HAP-1 (cell line): ENCODE data around the gene EEF2K.

ENCODE experiments used
- DNase-seq, 2 experiments: peaks; one replicate each; pipeline ENCODE4 v3.0.0-alpha.2; 2016 to 2020; ENCODE audit warnings: low spot score in 2 of 2
- H3K27me3 ChIP-seq: fragments of 250-450 bp; sonication (Bioruptor Pico); 2 replicates; pipeline ENCODE4 v1.5.1; 2020; ENCODE audit warnings: low read depth, mild to moderate bottlenecking, moderate library complexity
- H3K36me3 ChIP-seq: fragments of 250-450 bp; sonication (Bioruptor Pico); replicated peaks from 2 replicates; pipeline ENCODE4 v1.5.1; 2020; ENCODE audit warnings: mild to moderate bottlenecking
- H3K4me1 ChIP-seq: fragments of 250-450 bp; sonication (Bioruptor Pico); 2 replicates; pipeline ENCODE4 v1.5.1; 2020; ENCODE audit warnings: mild to moderate bottlenecking
- H3K4me3 ChIP-seq: fragments of 250-450 bp; sonication (Bioruptor Pico); 2 replicates; pipeline ENCODE4 v1.5.1; 2020; ENCODE audit warnings: mild to moderate bottlenecking, moderate library complexity
- H3K9me3 ChIP-seq: fragments of 250-450 bp; sonication (Bioruptor Pico); 2 replicates; pipeline ENCODE4 v1.5.1; 2020; ENCODE audit warnings: mild to moderate bottlenecking, moderate library complexity
- in situ Hi-C: fragments of 300-500 bp; cut with MboI; formaldehyde crosslinking; loops from 3 replicates; pipeline ENCODE4 v1.14.3; 2020; ENCODE audit warnings: low sequenced_read_pairs, inconsistent platforms, mixed read lengths

Gene EEF2K

GRCh38 chr16:22320572-22321339, 114.7 kb downstream of the EEF2K start:
- H3K4me1 ChIP-seq, result no peaks in the 10 kb centered on the region
- peak in 1 of 2 experiments; percentile 1 for DNase-seq
- no peaks in the 10 kb centered on the region for H3K27me3 ChIP-seq
- no peaks in the 10 kb centered on the region for H3K9me3 ChIP-seq
- H3K36me3 ChIP-seq, result peaks cover 77% of the 10 kb centered on the region
- H3K4me3 ChIP-seq, result no peak overlapping the region
- in situ Hi-C loops, result loop anchor here (10.0 to 25.0 kb wide), 2 partner anchors 92 to 756 kb away; no protein-coding TSS in a partner anchor

DNA sequence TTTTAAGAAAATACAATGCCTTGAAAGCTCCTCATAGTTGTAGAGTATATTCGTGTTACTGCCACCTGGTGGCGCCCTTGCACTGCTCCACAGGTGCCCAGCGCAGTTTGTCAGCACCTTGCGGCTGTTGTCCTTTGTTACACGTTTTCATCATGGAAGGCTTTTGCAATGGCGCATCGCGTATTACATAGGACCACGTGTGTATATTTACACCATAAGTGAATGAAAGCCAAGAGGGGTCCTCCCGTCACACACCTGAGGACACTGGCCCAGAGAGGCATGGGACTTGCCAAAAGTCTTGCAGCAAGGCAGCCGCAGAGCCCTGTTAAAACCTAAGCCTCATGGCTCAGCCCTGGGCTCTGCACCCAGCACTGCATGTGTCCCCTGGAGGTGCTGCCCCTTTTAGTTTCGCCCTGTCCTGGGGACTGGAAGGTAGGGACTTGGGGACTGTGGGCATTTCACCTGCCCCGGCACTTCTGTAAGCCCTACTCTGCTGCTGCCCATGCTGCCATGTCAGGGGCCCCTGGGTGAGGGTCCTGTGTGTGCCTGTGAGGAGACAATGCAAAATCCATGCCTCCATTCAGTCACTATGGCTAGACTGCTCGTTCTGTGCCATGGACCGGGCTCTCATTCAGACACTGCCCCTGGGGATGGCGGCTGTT, 115.4 kb downstream of the EEF2K start:
- Histone ChIP-seq H3K9me3 (no peaks in the 10 kb centered on the region), H3K27me3 (no peaks in the 10 kb centered on the region), H3K4me3 (no peak overlapping the region), H3K36me3 (peaks cover 72% of the 10 kb centered on the region), H3K4me1 (no peaks in the 10 kb centered on the region)
- in situ Hi-C loops, result loop anchor here (10.0 to 25.0 kb wide), 2 partner anchors 91 to 757 kb away; no protein-coding TSS in a partner anchor
- peak; percentile 79 for DNase-seq

DNA sequence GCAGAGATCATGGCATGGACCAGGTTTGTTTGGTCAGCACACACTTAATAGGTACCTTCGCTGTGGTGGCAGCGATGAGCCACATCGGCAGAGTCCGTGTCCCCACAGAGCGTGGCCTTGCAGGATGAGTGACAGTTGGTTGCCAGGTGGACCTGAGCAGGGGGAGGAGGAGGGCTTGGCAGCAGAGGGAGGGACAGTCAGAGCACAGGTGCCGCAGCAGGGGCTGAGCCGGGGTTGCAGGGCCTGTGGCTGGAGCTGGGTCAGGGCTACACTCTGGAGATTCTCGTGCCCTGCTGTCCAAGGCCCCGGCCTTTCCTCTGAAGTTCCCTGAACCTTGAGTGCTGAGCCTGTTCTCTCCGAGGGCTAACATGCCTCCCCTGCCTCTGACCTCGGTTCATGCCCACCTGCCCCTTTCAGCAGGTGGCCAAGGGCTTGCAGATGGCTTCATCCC, 116.0 kb downstream of the EEF2K start:
- in situ Hi-C loops, result loop anchor here (10.0 to 25.0 kb wide), 2 partner anchors 90 to 757 kb away; no protein-coding TSS in a partner anchor
- no peaks in the 10 kb centered on the region for H3K9me3 ChIP-seq
- H3K4me1 ChIP-seq, result no peaks in the 10 kb centered on the region
- peaks cover 73% of the 10 kb centered on the region for H3K36me3 ChIP-seq
- H3K4me3 ChIP-seq, result no peak overlapping the region
- no peaks in the 10 kb centered on the region for H3K27me3 ChIP-seq
- DNase-seq, result no peak

- Histone ChIP-seq H3K27me3 (no peaks in the 10 kb centered on the region), H3K9me3 (no peaks in the 10 kb centered on the region), H3K36me3 (peaks cover 78% of the 10 kb centered on the region), H3K4me3 (no peak overlapping the region), H3K4me1 (no peaks in the 10 kb centered on the region)
- no peak for DNase-seq
- in situ Hi-C loops, result loop anchor here (10.0 to 25.0 kb wide), 2 partner anchors 90 to 758 kb away; no protein-coding TSS in a partner anchor
Observed at GRCh38 chr16:22322741-22323140, 116.7 kb downstream of the EEF2K start.

DNA sequence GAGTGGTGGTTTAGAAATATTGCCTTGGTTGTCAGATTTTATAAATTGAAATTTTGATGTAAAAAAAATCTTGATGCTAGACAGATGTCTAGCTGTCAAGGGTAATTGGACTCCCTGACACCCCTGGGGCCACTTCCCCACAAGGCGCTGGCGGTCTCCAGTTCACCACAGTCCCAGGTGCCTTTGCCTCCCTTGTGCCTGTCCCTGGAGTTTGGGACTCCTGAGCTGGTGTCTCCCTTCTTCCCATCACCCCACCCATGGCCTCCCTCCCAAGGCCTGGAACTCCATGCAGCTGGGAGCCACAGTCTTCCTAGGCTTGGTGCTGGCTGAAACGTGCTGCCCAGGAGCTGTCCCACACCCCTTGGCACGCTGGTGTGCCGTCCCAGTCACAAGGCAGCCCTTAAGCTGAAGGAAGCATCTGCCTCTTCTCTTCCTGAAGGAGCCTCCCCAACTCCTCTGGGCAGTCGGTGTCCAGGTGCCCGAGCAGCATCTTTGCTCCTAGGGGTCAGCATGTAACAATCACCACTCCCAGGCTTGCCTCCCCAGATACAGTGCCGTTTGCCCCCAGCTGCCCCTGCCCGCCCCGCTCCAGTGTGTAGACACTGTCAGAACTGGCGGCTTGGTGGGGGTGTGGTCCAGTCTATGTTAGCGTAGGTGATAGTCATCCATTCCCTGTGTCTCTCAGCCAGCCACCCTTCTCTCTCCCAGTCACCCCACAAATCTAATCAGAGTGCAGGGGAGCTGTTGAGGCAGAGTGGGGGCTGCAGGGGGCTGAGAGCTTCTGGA, 117.3 kb downstream of the EEF2K start:
- Histone ChIP-seq H3K27me3 (no peaks in the 10 kb centered on the region), H3K4me3 (no peak overlapping the region), H3K36me3 (peaks cover 79% of the 10 kb centered on the region), H3K4me1 (no peaks in the 10 kb centered on the region), H3K9me3 (no peaks in the 10 kb centered on the region)
- DNase-seq, result no peak
- in situ Hi-C loops, result loop anchor here (10.0 to 25.0 kb wide), 2 partner anchors 89 to 759 kb away; no protein-coding TSS in a partner anchor

- H3K9me3 ChIP-seq, result no peaks in the 10 kb centered on the region
- H3K4me1 ChIP-seq, result no peaks in the 10 kb centered on the region
- H3K36me3 ChIP-seq, result peaks cover 78% of the 10 kb centered on the region
- DNase-seq, result no peak
- no peaks in the 10 kb centered on the region for H3K27me3 ChIP-seq
- in situ Hi-C loops, result loop anchor here (10.0 to 25.0 kb wide), 2 partner anchors 88 to 759 kb away; no protein-coding TSS in a partner anchor
- H3K4me3 ChIP-seq, result no peak overlapping the region
Observed at GRCh38 chr16:22323959-22324786, 118.1 kb downstream of the EEF2K start.

DNA sequence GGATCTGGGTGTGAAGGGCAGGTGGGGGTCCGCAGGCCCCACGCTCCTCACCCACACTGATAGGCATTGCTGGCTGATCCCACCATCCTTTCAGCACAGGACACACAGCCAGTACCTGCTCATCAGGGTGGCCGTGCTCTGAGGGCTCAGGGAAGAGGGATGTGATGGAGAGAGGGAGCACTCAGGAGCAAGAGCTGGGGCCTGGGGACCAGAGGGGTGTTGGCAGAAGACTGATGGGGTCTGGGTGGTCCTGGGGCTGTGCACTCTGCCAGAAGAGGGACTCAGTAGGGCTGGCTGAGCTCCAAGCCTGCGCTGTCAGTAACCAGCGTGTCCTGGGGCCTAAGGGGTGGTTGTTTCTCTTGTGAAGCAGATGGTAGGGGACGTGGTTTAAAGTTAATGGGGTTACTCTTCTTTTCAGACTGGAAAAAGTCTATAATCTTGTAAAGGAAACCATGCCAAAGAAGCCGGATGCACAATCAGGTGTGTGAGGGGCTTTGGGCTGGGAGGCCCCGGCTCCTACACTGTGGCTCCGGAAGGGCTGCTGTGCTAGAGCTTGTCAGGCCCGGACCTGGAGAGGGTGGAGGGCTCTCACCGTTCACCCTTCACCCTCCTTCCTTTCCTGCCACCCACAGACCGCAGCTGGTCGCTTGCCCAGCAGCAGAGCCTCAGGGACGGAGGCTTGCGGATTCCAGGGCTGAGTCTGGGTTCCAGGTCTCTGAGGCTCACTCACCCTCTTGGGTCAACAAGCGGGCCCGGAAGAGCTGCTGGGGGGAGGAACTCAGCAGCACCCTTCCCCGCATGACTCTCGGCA, 118.9 kb downstream of the EEF2K start:
- no peaks in the 10 kb centered on the region for H3K4me1 ChIP-seq
- no peaks in the 10 kb centered on the region for H3K9me3 ChIP-seq
- no peak for DNase-seq
- H3K27me3 ChIP-seq, result no peaks in the 10 kb centered on the region
- in situ Hi-C loops, result loop anchor here (10.0 to 25.0 kb wide), 4 partner anchors 87 to 1188 kb away; no protein-coding TSS in a partner anchor
- H3K4me3 ChIP-seq, result no peak overlapping the region
- H3K36me3 ChIP-seq, result peaks cover 77% of the 10 kb centered on the region

DNA sequence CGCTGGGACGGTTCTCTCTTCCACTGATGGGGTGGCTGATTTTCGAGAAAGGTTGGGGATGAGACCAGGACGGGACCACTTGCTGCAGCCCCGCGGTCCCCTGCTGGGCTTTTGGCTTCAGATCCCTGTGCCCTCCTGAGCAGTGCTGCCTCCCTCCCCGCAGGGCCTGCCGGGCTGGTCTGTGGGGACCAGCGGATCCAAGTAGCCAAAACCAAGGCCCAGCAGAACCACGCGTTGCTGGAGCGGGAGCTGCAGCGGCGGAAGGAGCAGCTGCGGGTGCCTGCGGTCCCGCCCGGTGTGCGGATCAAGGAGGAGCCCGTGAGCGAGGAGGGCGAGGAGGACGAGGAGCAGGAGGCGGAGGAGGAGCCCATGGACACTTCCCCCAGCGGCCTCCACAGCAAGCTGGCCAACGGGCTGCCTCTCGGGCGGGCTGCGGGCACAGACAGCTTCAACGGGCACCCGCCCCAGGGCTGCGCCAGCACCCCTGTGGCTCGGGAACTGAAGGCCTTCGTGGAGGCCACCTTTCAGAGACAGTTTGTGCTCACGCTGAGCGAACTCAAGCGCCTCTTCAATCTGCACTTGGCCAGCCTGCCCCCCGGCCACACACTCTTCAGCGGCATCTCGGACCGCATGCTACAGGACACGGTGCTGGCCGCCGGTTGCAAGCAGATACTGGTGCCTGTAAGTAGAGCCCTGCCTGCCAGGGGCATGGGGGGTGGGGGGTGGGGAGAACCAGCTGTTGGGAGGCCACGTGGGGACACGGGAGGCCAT, 119.7 kb downstream of the EEF2K start:
- no peak for DNase-seq
- no peaks in the 10 kb centered on the region for H3K27me3 ChIP-seq
- H3K9me3 ChIP-seq, result no peaks in the 10 kb centered on the region
- in situ Hi-C loops, result loop anchor here (10.0 to 25.0 kb wide), 3 partner anchors 337 to 1188 kb away; no protein-coding TSS in a partner anchor
- no peak overlapping the region for H3K4me3 ChIP-seq
- no peaks in the 10 kb centered on the region for H3K4me1 ChIP-seq
- peaks cover 73% of the 10 kb centered on the region for H3K36me3 ChIP-seq

DNA sequence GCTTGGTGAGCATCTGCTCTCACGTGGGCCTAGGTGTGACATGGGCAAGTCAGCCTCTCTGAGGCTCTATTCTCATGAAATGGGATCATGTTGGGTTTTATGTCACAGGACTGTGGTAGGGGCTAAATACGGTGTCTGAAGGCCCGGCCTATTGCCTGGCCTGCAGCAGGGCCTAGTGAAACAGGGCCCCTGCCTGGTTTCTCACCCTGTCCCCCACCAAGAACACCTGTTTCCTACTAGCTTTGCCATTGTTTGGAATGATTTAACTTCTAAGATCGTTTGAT, 120.2 kb downstream of the EEF2K start:
- in situ Hi-C loops, result loop anchor here (10.0 to 25.0 kb wide), 3 partner anchors 336 to 1189 kb away; no protein-coding TSS in a partner anchor
- Histone ChIP-seq H3K4me1 (no peaks in the 10 kb centered on the region), H3K4me3 (no peak overlapping the region), H3K9me3 (no peaks in the 10 kb centered on the region), H3K36me3 (peaks cover 73% of the 10 kb centered on the region), H3K27me3 (no peaks in the 10 kb centered on the region)
- DNase-seq, result no peak

- H3K36me3 ChIP-seq, result peaks cover 73% of the 10 kb centered on the region
- H3K27me3 ChIP-seq, result no peaks in the 10 kb centered on the region
- H3K4me1 ChIP-seq, result no peaks in the 10 kb centered on the region
- H3K9me3 ChIP-seq, result no peaks in the 10 kb centered on the region
- H3K4me3 ChIP-seq, result no peak overlapping the region
- DNase-seq, result no peak
- in situ Hi-C loops, result loop anchor here (10.0 to 25.0 kb wide), 3 partner anchors 335 to 1190 kb away; no protein-coding TSS in a partner anchor
Observed at GRCh38 chr16:22326771-22327445, 120.8 kb downstream of the EEF2K start.

DNA sequence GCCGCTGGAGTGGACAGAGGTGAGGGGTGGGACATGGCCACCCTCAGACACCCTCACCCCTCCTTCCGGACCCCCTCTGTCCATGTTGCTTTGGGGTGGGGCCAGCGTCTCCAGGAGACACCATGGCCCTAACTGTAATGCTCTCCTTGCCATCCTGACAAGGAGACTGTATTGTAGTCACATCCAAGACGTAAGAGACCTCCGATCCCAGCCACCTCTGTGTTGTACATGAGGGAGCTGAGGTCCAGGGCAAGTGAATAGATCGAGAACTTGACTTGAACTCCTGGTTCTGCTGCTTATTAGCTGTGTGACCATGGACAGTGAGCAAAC, 121.3 kb downstream of the EEF2K start:
- H3K4me1 ChIP-seq, result no peaks in the 10 kb centered on the region
- no peak overlapping the region for H3K4me3 ChIP-seq
- H3K9me3 ChIP-seq, result no peaks in the 10 kb centered on the region
- no peaks in the 10 kb centered on the region for H3K27me3 ChIP-seq
- in situ Hi-C loops, result loop anchor here (10.0 to 25.0 kb wide), 3 partner anchors 335 to 1190 kb away; no protein-coding TSS in a partner anchor
- no peak for DNase-seq
- H3K36me3 ChIP-seq, result peaks cover 73% of the 10 kb centered on the region
